Sigmoid colon (tissue), 7 donors: ENCODE measurements around the gene KCNJ6. TPM values are rescaled to one million over a fixed set of nuclear protein-coding genes. Genes with fewer than 3 reads are reported as not detected.

ENCODE experiments used
- DNase-seq: peaks from one replicate; pipeline ENCODE4 v3.0.0-alpha.2; 2019
- H3K27ac ChIP-seq, 4 donors: fragments of 200-600 bp; sonication (generic); one replicate each; pipeline ENCODE4 v1.5.1; 2016 to 2019; ENCODE audit warnings: mild to moderate bottlenecking in 1 of 4
- H3K27me3 ChIP-seq, 3 donors: fragments of 200-600 bp; sonication (generic); one replicate each; pipeline ENCODE4 v1.5.1; 2019; ENCODE audit warnings: mild to moderate bottlenecking in 1 of 3
- H3K36me3 ChIP-seq, 4 donors: fragments of 200-600 bp; sonication (generic); one replicate each; pipeline ENCODE4 v1.5.1; 2016 to 2019
- H3K4me1 ChIP-seq, 4 donors: fragments of 200-600 bp; sonication (generic); one replicate each; pipeline ENCODE4 v1.5.1; 2017 to 2019
- H3K4me3 ChIP-seq, 4 donors: fragments of 200-600 bp; sonication (generic); one replicate each; pipeline ENCODE4 v1.5.1; 2017 to 2019; ENCODE audit warnings: mild to moderate bottlenecking in 2 of 4, moderate library complexity in 1 of 4
- H3K9me3 ChIP-seq, 4 donors: fragments of 200-600 bp in 3 of 4; sonication (generic) in 3 of 4; one replicate each; pipeline versions ENCODE4 v1.5.1 to v1.6.1; 2013 to 2019
- EP300 ChIP-seq, 4 donors: sonication (generic); formaldehyde crosslinking; IDR thresholded peaks; one replicate each; pipeline ENCODE4 v1.6.1; 2017; ENCODE audit warnings: antibody characterized with exemption in 4 of 4
- POLR2A ChIP-seq, 2 donors: fragments of 450-650 bp; IDR thresholded peaks; one replicate each; pipeline ENCODE4 v1.6.1; 2016; ENCODE audit warnings: antibody characterized with exemption in 2 of 2, mild to moderate bottlenecking in 2 of 2, moderate library complexity in 2 of 2
- POLR2AphosphoS5 ChIP-seq, 4 donors: sonication (generic); formaldehyde crosslinking; IDR thresholded peaks; one replicate each; pipeline ENCODE4 v1.6.1; 2017; ENCODE audit warnings: antibody characterized with exemption in 4 of 4
- WGBS, 2 donors: extraction: QIAGEN DNeasy Blood & Tissue Kit; methylation state at CpG; one replicate each; pipeline ENCODE4 v1.1.7; 2013; 5-methylcytosine and 5-hydroxymethylcytosine counted together
- intact Hi-C: fragments of 100-400 bp; cut with DNase I; formaldehyde crosslinking; loops from one replicate; pipeline ENCODE4 v1.15.1; 2023
- polyA plus RNA-seq, 3 donors: library from polyadenylated mRNA; stranded (reverse); fragments of 200-250 nt; gene quantifications; one replicate each; pipeline ENCODE4 v1.2.3, GENCODE V29; 2013
- total RNA-seq, 4 donors: library from RNA; depleted of rRNA; stranded (reverse); fragments of >200 nt; gene quantifications; one replicate each; pipeline ENCODE4 v1.1.0, GENCODE V29; 2016
- TF ChIP-seq, protein P1 (sequence below), 4 experiments: fragments of 450-650 bp in 3 of 4; fragments of 200-600 bp in 1 of 4; IDR thresholded peaks; one replicate each; pipeline ENCODE4 v1.5.1; 2016 to 2019; ENCODE audit warnings: antibody characterized with exemption in 4 of 4, mild to moderate bottlenecking in 3 of 4, moderate library complexity in 2 of 4
- donor health status: healthy with polysubstance abuse.
- donor health status: Bipolar disorder and iron deficiency.
- donor health status: healthy.

The KCNJ6 gene
- total and polyA plus RNA-seq, 7 donors = under 0.01 to 0.04 (median under 0.01) TPM; not detected in 2

- no peaks in the 10 kb centered on the region for H3K9me3 ChIP-seq
- intact Hi-C loops = no loop called here
- WGBS, 2 donors = 52 to 64% methylated on average over 8 of the region's 8 CpGs
These were observed 60.3 kb downstream of the KCNJ6 start for GRCh38 chr21:37855647-37856625.

DNA sequence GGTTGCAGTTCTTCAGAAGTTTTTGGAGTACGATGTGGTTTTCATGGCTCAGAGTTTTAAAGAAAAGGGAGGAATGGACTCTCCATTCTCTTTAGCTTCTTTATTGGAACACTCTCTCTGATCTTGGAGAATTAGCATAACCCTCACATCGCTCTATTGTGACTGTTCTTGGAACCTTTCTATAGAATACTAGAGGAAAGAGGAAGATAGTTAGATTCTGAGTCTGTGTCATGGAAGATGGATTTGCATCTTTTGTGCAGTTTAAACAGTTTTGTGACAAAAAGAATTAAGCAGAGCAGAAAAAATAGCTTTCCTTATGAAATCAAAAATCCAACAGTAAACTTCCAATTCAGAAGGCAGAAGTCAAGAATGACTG lies 61.0 kb downstream of the KCNJ6 start:
- H3K36me3 ChIP-seq = no peaks in the 10 kb centered on the region
- TF ChIP-seq POLR2A (IDR thresholded peaks at IDR 0.05) (no peak), EP300 (IDR thresholded peaks at IDR 0.05) (no peak), POLR2AphosphoS5 (IDR thresholded peaks at IDR 0.05) (no peak)
- TF ChIP-seq, protein P1, sequence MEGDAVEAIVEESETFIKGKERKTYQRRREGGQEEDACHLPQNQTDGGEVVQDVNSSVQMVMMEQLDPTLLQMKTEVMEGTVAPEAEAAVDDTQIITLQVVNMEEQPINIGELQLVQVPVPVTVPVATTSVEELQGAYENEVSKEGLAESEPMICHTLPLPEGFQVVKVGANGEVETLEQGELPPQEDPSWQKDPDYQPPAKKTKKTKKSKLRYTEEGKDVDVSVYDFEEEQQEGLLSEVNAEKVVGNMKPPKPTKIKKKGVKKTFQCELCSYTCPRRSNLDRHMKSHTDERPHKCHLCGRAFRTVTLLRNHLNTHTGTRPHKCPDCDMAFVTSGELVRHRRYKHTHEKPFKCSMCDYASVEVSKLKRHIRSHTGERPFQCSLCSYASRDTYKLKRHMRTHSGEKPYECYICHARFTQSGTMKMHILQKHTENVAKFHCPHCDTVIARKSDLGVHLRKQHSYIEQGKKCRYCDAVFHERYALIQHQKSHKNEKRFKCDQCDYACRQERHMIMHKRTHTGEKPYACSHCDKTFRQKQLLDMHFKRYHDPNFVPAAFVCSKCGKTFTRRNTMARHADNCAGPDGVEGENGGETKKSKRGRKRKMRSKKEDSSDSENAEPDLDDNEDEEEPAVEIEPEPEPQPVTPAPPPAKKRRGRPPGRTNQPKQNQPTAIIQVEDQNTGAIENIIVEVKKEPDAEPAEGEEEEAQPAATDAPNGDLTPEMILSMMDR (IDR thresholded peaks at IDR 0.05) = no peak
- no peaks in the 10 kb centered on the region for H3K4me1 ChIP-seq
- no peak for DNase-seq
- no peaks in the 10 kb centered on the region for H3K27me3 ChIP-seq
- intact Hi-C loops = no loop called here
- 78 to 91% methylated on average over 2 of the region's 2 CpGs for WGBS, 2 donors
- H3K27ac ChIP-seq = no peak overlapping the region
- no peak overlapping the region for H3K4me3 ChIP-seq
- H3K9me3 ChIP-seq = no peaks in the 10 kb centered on the region

More at GRCh38 chr21:37855647-37856625, 60.3 kb downstream of the KCNJ6 start:
- Histone ChIP-seq H3K4me1 (no peaks in the 10 kb centered on the region), H3K4me3 (no peak overlapping the region), H3K27me3 (no peaks in the 10 kb centered on the region), H3K36me3 (no peaks in the 10 kb centered on the region), H3K27ac (no peak overlapping the region)
- no peak for DNase-seq
- TF ChIP-seq EP300 (IDR thresholded peaks at IDR 0.05) (no peak), POLR2A (IDR thresholded peaks at IDR 0.05) (no peak), POLR2AphosphoS5 (IDR thresholded peaks at IDR 0.05) (no peak)
- TF ChIP-seq, protein P1 (IDR thresholded peaks at IDR 0.05) = no peak

DNA sequence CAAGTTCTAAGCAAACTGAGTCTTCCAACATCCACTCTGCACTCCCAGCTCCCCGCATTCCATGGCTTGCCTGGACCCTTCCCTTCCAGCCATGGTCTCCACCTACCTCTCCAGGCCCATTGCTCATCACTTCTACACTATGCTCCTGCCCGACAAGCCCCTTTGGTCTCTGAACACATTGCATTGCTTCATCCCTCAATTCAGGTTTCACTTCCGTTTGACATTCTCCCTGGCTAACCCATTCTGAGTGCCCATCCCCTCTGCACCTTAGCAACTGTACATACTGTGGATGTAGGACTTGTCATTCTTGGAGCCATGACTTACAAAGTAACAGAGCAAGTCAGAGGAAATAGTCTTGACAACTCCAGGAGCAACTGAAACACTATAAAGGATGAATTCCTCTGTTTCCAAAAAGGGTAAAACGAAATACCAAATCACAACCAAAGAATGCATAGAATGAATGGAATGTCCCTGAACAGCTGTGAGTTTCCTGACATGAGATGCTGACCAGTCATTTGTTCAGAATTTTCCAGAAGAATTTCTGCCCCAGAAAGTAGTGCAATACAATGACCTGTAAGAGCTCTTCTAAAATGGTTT lies 66.7 kb downstream of the KCNJ6 start:
- Histone ChIP-seq H3K27me3 (no peaks in the 10 kb centered on the region), H3K9me3 (no peaks in the 10 kb centered on the region), H3K4me1 (no peaks in the 10 kb centered on the region), H3K36me3 (no peaks in the 10 kb centered on the region), H3K4me3 (no peak overlapping the region), H3K27ac (no peak overlapping the region)
- intact Hi-C loops = no loop called here
- WGBS, 2 donors = 75 to 80% methylated on average over 4 of the region's 4 CpGs
- TF ChIP-seq POLR2AphosphoS5 (IDR thresholded peaks at IDR 0.05) = no peak
- DNase-seq = no peak

GRCh38 chr21:37848721-37849490 lies 67.4 kb downstream of the KCNJ6 start:
- no peak for TF ChIP-seq EP300 (IDR thresholded peaks at IDR 0.05)
- no peak for TF ChIP-seq POLR2A (IDR thresholded peaks at IDR 0.05)
- TF ChIP-seq, protein P1 (IDR thresholded peaks at IDR 0.05) = no peak
- TF ChIP-seq POLR2AphosphoS5 (IDR thresholded peaks at IDR 0.05) = no peak
- 83 to 90% methylated on average over 7 of the region's 7 CpGs for WGBS, 2 donors
- intact Hi-C loops = no loop called here

GRCh38 chr21:37845535-37845934 lies 70.7 kb downstream of the KCNJ6 start:
- Histone ChIP-seq H3K36me3 (no peaks in the 10 kb centered on the region), H3K4me3 (no peak overlapping the region), H3K27me3 (no peaks in the 10 kb centered on the region), H3K4me1 (no peaks in the 10 kb centered on the region), H3K9me3 (no peaks in the 10 kb centered on the region), H3K27ac (no peak overlapping the region)
- no peak for DNase-seq
- 9 to 53% methylated on average over 3 of the region's 3 CpGs for WGBS, 2 donors
- TF ChIP-seq POLR2AphosphoS5 (IDR thresholded peaks at IDR 0.05) (no peak), POLR2A (IDR thresholded peaks at IDR 0.05) (no peak), EP300 (IDR thresholded peaks at IDR 0.05) (no peak)
- TF ChIP-seq, protein P1 (IDR thresholded peaks at IDR 0.05) = no peak
- intact Hi-C loops = no loop called here

More at GRCh38 chr21:37848721-37849490, 67.4 kb downstream of the KCNJ6 start:
- H3K36me3 ChIP-seq = no peaks in the 10 kb centered on the region
- H3K27ac ChIP-seq = no peak overlapping the region
- no peaks in the 10 kb centered on the region for H3K9me3 ChIP-seq
- H3K4me1 ChIP-seq = no peaks in the 10 kb centered on the region
- H3K27me3 ChIP-seq = no peaks in the 10 kb centered on the region
- no peak for DNase-seq
- H3K4me3 ChIP-seq = no peak overlapping the region
